Esophagus muscularis mucosa (tissue), 4 donors: ENCODE measurements around the gene PTPRQ.
A peak's percentile ranks its signal among the peaks of the same experiment; 100 is the strongest.

Experiments
- CTCF ChIP-seq, 3 experiments: fragments of 200-600 bp in 2 of 3; fragments of 450-650 bp in 1 of 3; sonication (generic) in 2 of 3; IDR thresholded peaks; one replicate each; pipeline ENCODE4 v1.5.1; 2017 to 2019; ENCODE audit warnings: antibody characterized with exemption in 3 of 3, mild to moderate bottlenecking in 2 of 3, moderate library complexity in 1 of 3
- EP300 ChIP-seq: sonication (generic); formaldehyde crosslinking; IDR thresholded peaks from one replicate; pipeline ENCODE4 v1.6.1; 2017; ENCODE audit warnings: antibody characterized with exemption
- POLR2A ChIP-seq: fragments of 450-650 bp; IDR thresholded peaks from one replicate; pipeline ENCODE4 v1.6.1; 2017; ENCODE audit warnings: antibody characterized with exemption, moderate library complexity, mild to moderate bottlenecking, low read depth
- POLR2AphosphoS5 ChIP-seq, 2 donors: sonication (generic); formaldehyde crosslinking; IDR thresholded peaks; one replicate each; pipeline ENCODE4 v1.6.1; 2017; ENCODE audit warnings: antibody characterized with exemption in 2 of 2

- TF ChIP-seq CTCF (IDR thresholded peaks at IDR 0.05), result peak; percentile 29 to 62 (median 49)
- TF ChIP-seq POLR2A, result no peak
- TF ChIP-seq POLR2AphosphoS5 (IDR thresholded peaks at IDR 0.05), result no peak
- TF ChIP-seq EP300, result no peak
Measured at GRCh38 chr12:80472911-80473500, 29.0 kb downstream of the PTPRQ start.
